Peyer's patch (tissue), 4 donors: ENCODE measurements around the gene RBM48. TPM values are rescaled to one million over a fixed set of nuclear protein-coding genes. Genes with fewer than 3 reads are reported as not detected.
"Not testable (repeated sequence)": the region's sequence is repeated elsewhere in the genome, so short reads cannot be mapped to it uniquely, and the experiment has no call there.

ENCODE experiments used
- DNase-seq, 3 donors: peaks; one replicate each; pipeline ENCODE4 v3.0.0-alpha.2; 2017 to 2019
- H3K27ac ChIP-seq, 4 donors: fragments of 200-600 bp; sonication (generic); one replicate each; pipeline ENCODE4 v1.5.1; 2016 to 2019
- H3K27me3 ChIP-seq, 2 donors: fragments of 200-600 bp; sonication (generic); one replicate each; pipeline ENCODE4 v1.5.1; 2019
- H3K36me3 ChIP-seq, 3 donors: fragments of 200-600 bp; sonication (generic); one replicate each; pipeline ENCODE4 v1.5.1; 2016 to 2019
- H3K4me1 ChIP-seq, 4 donors: fragments of 200-600 bp; sonication (generic); one replicate each; pipeline ENCODE4 v1.5.1; 2016 to 2019
- H3K4me3 ChIP-seq, 4 donors: fragments of 200-600 bp; sonication (generic); 1 replicate in 3 of 4; 2 replicates in 1 of 4; pipeline ENCODE4 v1.5.1; 2016 to 2019; ENCODE audit warnings: mild to moderate bottlenecking in 1 of 4
- H3K9me3 ChIP-seq, 4 donors: fragments of 200-600 bp; sonication (generic); one replicate each; pipeline ENCODE4 v1.5.1; 2016 to 2019; ENCODE audit warnings: mild to moderate bottlenecking in 1 of 4
- POLR2A ChIP-seq, 2 donors: fragments of 450-650 bp; IDR thresholded peaks; one replicate each; pipeline ENCODE4 v1.5.1; 2017; ENCODE audit warnings: antibody characterized with exemption in 2 of 2, mild to moderate bottlenecking in 2 of 2, moderate library complexity in 2 of 2
- total RNA-seq, 4 donors: library from RNA; depleted of rRNA; stranded (reverse); fragments of >200 nt; gene quantifications; one replicate each; pipeline ENCODE4 v1.1.0, GENCODE V29; 2016
- TF ChIP-seq, protein P1 (sequence below), 6 experiments: fragments of 450-650 bp in 4 of 6; fragments of 200-600 bp in 2 of 6; sonication (generic) in 1 of 6; IDR thresholded peaks; one replicate each; pipeline ENCODE4 v1.5.1; 2017 to 2019; ENCODE audit warnings: antibody characterized with exemption in 6 of 6, mild to moderate bottlenecking in 3 of 6, moderate library complexity in 1 of 6

RBM48 gene
- 10 to 100 TPM in 3 of 4 donors, 1 to 10 TPM in 1; 8.7 to 17.3 (median 11.5) TPM for total RNA-seq

DNA sequence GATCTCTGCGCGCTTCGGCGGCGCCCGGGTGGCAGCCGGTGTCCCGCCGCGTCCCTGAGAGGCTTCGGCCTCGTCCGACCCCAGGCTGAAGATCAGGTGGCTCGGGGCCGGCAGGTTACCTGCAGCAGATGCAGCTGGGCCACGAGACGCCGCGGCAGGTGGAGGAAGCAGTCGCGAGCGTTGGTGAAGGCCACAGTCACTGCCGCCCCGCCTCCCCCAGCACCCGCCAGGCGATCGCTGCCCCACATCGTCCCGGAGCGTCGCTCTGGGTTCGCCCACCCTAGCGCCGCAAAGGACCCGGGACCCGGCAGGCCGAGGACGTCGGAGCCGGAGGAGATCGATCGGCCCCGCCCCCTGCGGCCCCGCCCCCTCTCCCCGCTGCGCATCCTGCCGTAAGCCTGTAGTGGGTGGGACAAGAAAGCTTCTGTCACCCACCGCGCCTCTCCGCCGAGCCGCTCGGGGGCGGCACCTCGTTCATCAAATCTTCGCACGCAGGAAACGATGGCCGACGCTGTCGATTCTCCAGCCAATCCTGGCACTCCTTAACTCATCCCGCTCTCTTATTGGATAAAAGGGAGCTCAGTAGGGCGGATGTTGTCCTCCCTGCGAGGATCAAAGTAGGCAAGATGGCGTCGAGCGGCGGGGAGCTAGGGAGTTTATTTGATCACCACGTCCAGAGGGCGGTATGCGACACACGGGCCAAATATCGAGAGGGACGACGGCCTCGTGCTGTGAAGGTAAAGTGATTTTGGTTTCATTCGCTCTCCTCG, at the start of gene RBM48, which contains the start of gene PEX1:
Gene RBM48, plus strand, starts transcription at position 608 of the 770 bp plus-strand sequence. Its CDS starts 19 bp downstream, at position 627.
Gene PEX1, minus strand, starts transcription at position 333 of the 770 bp plus-strand sequence. Its CDS starts 85 bp downstream, at position 248.
- TF ChIP-seq, protein P1, sequence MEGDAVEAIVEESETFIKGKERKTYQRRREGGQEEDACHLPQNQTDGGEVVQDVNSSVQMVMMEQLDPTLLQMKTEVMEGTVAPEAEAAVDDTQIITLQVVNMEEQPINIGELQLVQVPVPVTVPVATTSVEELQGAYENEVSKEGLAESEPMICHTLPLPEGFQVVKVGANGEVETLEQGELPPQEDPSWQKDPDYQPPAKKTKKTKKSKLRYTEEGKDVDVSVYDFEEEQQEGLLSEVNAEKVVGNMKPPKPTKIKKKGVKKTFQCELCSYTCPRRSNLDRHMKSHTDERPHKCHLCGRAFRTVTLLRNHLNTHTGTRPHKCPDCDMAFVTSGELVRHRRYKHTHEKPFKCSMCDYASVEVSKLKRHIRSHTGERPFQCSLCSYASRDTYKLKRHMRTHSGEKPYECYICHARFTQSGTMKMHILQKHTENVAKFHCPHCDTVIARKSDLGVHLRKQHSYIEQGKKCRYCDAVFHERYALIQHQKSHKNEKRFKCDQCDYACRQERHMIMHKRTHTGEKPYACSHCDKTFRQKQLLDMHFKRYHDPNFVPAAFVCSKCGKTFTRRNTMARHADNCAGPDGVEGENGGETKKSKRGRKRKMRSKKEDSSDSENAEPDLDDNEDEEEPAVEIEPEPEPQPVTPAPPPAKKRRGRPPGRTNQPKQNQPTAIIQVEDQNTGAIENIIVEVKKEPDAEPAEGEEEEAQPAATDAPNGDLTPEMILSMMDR (IDR thresholded peaks at IDR 0.05), result peak in 4 of 6 experiments; percentile 41 to 72 (median 52)
- peak; percentile 30 to 58 for TF ChIP-seq POLR2A (IDR thresholded peaks at IDR 0.05)
- Histone ChIP-seq H3K4me1 (peaks cover 0 to 17% (median 3%) of the 10 kb centered on the region in 4 donors), H3K36me3 (peaks cover 0 to 26% (median 0%) of the 10 kb centered on the region in 3 donors), H3K9me3 (no peaks in the 10 kb centered on the region), H3K27ac (peak within 1 kb of the TSS; percentile 84 to 92 (median 90)), H3K4me3 (peak within 1 kb of the TSS; percentile 78 to 97 (median 85)), H3K27me3 (no peaks in the 10 kb centered on the region)
- DNase-seq, result peak; percentile 91 to 98 (median 98)

DNA sequence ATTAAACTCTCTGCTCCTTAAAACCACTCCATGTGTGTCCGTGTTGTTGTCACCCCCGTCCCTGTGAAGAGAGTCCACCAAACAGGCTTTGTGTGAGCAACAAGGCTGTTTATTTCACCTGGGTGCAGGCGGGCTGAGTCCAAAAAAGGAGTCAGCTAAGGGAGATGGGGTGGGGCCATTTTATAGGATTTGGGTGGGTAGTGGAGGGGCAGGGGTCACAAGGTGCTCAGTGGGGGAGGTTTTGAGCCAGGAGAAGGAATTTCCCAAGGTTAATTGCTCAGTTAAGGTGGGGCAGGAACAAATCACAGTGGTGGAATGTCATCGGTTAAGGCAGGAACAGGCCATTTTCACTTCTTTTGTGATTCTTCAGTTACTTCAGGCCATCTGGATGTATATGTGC, 49.4 kb upstream of the RBM48 start:
- not testable (repeated sequence) for H3K4me1 ChIP-seq, DNase-seq, H3K4me3 ChIP-seq, H3K27me3 ChIP-seq, H3K9me3 ChIP-seq, H3K27ac ChIP-seq, H3K36me3 ChIP-seq

DNA sequence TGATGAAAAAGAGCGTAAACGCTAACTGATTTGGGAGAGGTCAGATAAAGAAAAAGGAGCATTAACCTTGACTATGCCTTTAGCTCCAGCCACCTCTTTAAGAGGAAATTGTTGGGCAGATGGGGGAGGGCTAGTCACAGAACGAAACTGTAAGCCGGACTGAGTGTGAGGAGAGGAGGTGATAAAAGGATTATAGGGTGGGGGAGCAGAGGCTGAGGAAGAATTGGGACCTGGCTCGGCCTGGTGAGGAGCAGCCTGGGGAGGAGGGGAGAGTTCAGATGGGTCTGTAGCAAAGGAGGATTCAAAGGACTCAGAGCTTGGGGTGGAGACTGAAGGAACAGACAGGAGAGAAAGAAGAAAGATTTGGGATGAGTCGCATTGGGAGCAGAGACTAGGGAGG, 45.0 kb upstream of the RBM48 start:
- not testable (repeated sequence) for DNase-seq, H3K27me3 ChIP-seq, H3K4me1 ChIP-seq, H3K4me3 ChIP-seq, H3K27ac ChIP-seq, H3K9me3 ChIP-seq
- peaks cover 0 to 35% (median 0%) of the 10 kb centered on the region in 3 donors for H3K36me3 ChIP-seq

DNA sequence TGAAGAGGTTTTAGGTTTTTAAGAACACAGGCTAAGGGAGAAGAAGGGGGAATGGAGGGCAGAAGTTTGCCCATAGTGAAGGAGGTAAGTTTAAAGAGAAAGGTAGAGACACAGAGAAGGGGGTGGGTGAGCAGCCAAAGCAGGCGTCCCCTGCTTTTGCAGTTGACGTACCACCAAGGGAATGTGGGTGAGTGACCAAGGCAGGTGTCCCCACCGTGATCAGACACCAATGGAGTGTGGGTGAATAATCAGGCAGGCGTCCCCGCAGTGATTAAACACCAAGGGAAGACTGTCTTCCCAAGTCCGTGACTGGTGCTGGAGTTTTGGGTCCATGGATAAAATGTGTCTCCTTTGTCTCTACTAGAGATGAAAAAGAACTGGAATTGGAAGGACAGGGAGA, 44.4 kb upstream of the RBM48 start:
- not testable (repeated sequence) for H3K4me1 ChIP-seq, H3K9me3 ChIP-seq, DNase-seq, H3K27ac ChIP-seq, H3K4me3 ChIP-seq, H3K27me3 ChIP-seq
- H3K36me3 ChIP-seq, result peaks cover 0 to 41% (median 0%) of the 10 kb centered on the region in 3 donors

DNA sequence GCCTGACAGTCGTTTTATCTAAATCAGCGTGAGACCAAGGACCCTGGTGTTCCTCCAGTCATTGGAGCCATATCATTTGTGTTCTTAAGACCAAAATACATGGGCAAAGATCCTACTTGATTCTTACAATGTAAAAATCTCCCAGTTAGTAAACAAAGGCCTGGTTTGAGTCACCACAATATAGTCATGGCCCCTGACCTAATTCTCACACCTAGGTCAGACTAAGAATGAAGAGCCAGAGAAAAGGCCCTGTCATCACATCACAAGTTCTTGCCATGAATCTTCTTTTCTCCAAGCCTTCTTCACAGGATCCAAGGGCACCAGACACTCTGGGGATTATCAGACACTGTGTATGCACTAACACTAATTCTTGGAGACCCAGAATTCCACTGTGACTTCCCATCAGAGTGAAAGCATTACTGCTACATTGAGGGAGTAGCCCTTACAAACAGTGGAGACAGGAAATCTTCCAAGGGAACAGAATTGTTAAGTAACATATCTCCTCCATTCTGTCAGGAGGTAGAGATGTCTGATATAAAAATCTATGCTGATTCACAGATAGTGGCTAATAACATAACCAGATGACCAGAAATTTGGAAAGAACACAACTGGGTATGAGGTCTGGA, 43.2 kb upstream of the RBM48 start:
- H3K4me3 ChIP-seq, result no peak overlapping the region
- no peaks in the 10 kb centered on the region for H3K9me3 ChIP-seq
- peaks cover 0 to 53% (median 0%) of the 10 kb centered on the region in 3 donors for H3K36me3 ChIP-seq
- H3K4me1 ChIP-seq, result no peaks in the 10 kb centered on the region
- H3K27ac ChIP-seq, result no peak overlapping the region
- TF ChIP-seq, protein P1 (IDR thresholded peaks at IDR 0.05), result no peak
- TF ChIP-seq POLR2A (IDR thresholded peaks at IDR 0.05), result no peak
- no peaks in the 10 kb centered on the region for H3K27me3 ChIP-seq
- DNase-seq, result no peak

DNA sequence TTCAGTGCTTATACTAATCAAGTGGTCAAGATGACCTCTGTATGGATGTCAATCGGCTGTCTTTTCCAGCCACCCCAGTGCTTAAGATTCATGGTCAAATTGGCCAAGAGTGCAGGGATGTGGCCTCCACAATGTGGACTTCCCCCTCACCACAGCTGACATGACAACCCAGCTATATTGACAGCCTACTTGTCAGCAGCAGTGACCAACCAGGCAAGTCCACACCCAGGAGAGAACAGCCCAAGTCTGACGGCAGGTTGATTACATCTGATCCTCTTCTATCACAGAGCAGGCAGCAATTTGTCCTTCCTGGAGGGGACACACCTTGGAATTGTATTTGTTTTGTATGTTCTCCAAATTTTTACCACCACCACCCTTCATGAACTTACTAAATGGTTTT, 42.6 kb upstream of the RBM48 start:
- DNase-seq, result no peak
- peaks cover 0 to 59% (median 0%) of the 10 kb centered on the region in 3 donors for H3K36me3 ChIP-seq
- no peak overlapping the region for H3K27ac ChIP-seq

More for the DNA sequence above, 42.6 kb upstream of the RBM48 start:
- H3K4me3 ChIP-seq, result no peak overlapping the region
- no peaks in the 10 kb centered on the region for H3K4me1 ChIP-seq
- no peaks in the 10 kb centered on the region for H3K27me3 ChIP-seq
- no peaks in the 10 kb centered on the region for H3K9me3 ChIP-seq
- TF ChIP-seq, protein P1 (IDR thresholded peaks at IDR 0.05), result no peak
- no peak for TF ChIP-seq POLR2A (IDR thresholded peaks at IDR 0.05)
